ENCODE results near the gene VCAM1.

The VCAM1 gene

GRCh38 chr1:100719490-100719889 is at the start of gene VCAM1:
TSS of gene VCAM1 (plus strand) at chr1:100719742. CDS start at chr1:100719861, 119 bp downstream.
- no peak for DNase-seq (ENCODE audit: low read depth in 2 of 2)

- DNase-seq (ENCODE audit: low read depth in 2 of 2) = no peak
These were observed 49.5 kb upstream of the VCAM1 start for GRCh38 chr1:100670083-100670482.

GRCh38 chr1:100671601-100672000 is 47.9 kb upstream of the VCAM1 start:
- DNase-seq (ENCODE audit: low read depth in 2 of 2) = no peak

GRCh38 chr1:100683448-100684349 is 35.8 kb upstream of the VCAM1 start:
- no peak for DNase-seq (ENCODE audit: low read depth in 2 of 2)

GRCh38 chr1:100699744-100700143 is 19.8 kb upstream of the VCAM1 start:
- no peak for DNase-seq (ENCODE audit: low read depth in 2 of 2)

GRCh38 chr1:100700586-100700985 is 19.0 kb upstream of the VCAM1 start:
- no peak for DNase-seq (ENCODE audit: low read depth in 2 of 2)

- no peak for DNase-seq (ENCODE audit: low read depth in 2 of 2)
These were observed 16.5 kb upstream of the VCAM1 start for GRCh38 chr1:100703052-100703451.

- no peak for DNase-seq (ENCODE audit: low read depth in 2 of 2)
These were observed 15.8 kb upstream of the VCAM1 start for GRCh38 chr1:100703716-100704115.

- DNase-seq (ENCODE audit: low read depth in 2 of 2) = no peak
These were observed 15.1 kb upstream of the VCAM1 start for GRCh38 chr1:100704473-100704872.

GRCh38 chr1:100706296-100706695 is 13.2 kb upstream of the VCAM1 start:
- no peak for DNase-seq (ENCODE audit: low read depth in 2 of 2)

GRCh38 chr1:100706856-100707255 is 12.7 kb upstream of the VCAM1 start:
- DNase-seq (ENCODE audit: low read depth in 2 of 2) = no peak

- DNase-seq (ENCODE audit: low read depth in 2 of 2) = no peak
These were observed 11.0 kb upstream of the VCAM1 start for GRCh38 chr1:100708476-100709062.

- DNase-seq (ENCODE audit: low read depth in 2 of 2) = no peak
These were observed 8.4 kb upstream of the VCAM1 start for GRCh38 chr1:100710906-100711682.

- peak; percentile 48 to 71 for DNase-seq (ENCODE audit: low read depth in 2 of 2)
These were observed 6.5 kb upstream of the VCAM1 start for GRCh38 chr1:100713027-100713426.

- no peak for DNase-seq (ENCODE audit: low read depth in 2 of 2)
These were observed 5.9 kb upstream of the VCAM1 start for GRCh38 chr1:100713626-100714025.

GRCh38 chr1:100714599-100714998 is 4.9 kb upstream of the VCAM1 start:
- no peak for DNase-seq (ENCODE audit: low read depth in 2 of 2)

GRCh38 chr1:100717218-100717617 is 2.3 kb upstream of the VCAM1 start:
- DNase-seq (ENCODE audit: low read depth in 2 of 2) = no peak

- DNase-seq (ENCODE audit: low read depth in 2 of 2) = no peak
These were observed 961 bp upstream of the VCAM1 start for GRCh38 chr1:100718581-100718980.

- no peak for DNase-seq (ENCODE audit: low read depth in 2 of 2)
These were observed 559 bp downstream of the VCAM1 start for GRCh38 chr1:100720101-100720500.

GRCh38 chr1:100720751-100721150 is 1.2 kb downstream of the VCAM1 start:
- DNase-seq (ENCODE audit: low read depth in 2 of 2) = no peak

GRCh38 chr1:100721526-100722207 is 2.1 kb downstream of the VCAM1 start:
- DNase-seq (ENCODE audit: low read depth in 2 of 2) = no peak

- DNase-seq (ENCODE audit: low read depth in 2 of 2) = no peak
These were observed 2.7 kb downstream of the VCAM1 start for GRCh38 chr1:100722221-100722620.

All from stimulated activated CD8-positive, alpha-beta memory T cell treated with anti-CD3 and anti-CD28 coated beads, Interleukin-2, amount 100 ng/mL, for 1 hour (primary cell).